ENCODE measurements around the gene COA3. TPM values are rescaled to one million over a fixed set of nuclear protein-coding genes. Genes with fewer than 3 reads are reported as not detected.

COA3 gene
- total RNA-seq, 1 experiment from 2014 or later: 48.8 TPM

GRCh38 chr17:42759982-42760651 is 38.4 kb downstream of the COA3 start:
- ChIA-PET CTCF (no interaction called here), POLR2A (interaction anchor here (0.5 to 1.0 kb wide), 3 partner anchors 10 to 38 kb away, joined by 5 to 7 read pairs (median 6); partner anchors contain the start of gene VPS25)
- ATAC-seq (no peak), DNase-seq (ENCODE audit: low read depth, low spot score) (no peak)
- TF ChIP-seq, protein P1, sequence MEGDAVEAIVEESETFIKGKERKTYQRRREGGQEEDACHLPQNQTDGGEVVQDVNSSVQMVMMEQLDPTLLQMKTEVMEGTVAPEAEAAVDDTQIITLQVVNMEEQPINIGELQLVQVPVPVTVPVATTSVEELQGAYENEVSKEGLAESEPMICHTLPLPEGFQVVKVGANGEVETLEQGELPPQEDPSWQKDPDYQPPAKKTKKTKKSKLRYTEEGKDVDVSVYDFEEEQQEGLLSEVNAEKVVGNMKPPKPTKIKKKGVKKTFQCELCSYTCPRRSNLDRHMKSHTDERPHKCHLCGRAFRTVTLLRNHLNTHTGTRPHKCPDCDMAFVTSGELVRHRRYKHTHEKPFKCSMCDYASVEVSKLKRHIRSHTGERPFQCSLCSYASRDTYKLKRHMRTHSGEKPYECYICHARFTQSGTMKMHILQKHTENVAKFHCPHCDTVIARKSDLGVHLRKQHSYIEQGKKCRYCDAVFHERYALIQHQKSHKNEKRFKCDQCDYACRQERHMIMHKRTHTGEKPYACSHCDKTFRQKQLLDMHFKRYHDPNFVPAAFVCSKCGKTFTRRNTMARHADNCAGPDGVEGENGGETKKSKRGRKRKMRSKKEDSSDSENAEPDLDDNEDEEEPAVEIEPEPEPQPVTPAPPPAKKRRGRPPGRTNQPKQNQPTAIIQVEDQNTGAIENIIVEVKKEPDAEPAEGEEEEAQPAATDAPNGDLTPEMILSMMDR (IDR thresholded peaks at IDR 0.05): no peak
- TF ChIP-seq, protein P2, sequence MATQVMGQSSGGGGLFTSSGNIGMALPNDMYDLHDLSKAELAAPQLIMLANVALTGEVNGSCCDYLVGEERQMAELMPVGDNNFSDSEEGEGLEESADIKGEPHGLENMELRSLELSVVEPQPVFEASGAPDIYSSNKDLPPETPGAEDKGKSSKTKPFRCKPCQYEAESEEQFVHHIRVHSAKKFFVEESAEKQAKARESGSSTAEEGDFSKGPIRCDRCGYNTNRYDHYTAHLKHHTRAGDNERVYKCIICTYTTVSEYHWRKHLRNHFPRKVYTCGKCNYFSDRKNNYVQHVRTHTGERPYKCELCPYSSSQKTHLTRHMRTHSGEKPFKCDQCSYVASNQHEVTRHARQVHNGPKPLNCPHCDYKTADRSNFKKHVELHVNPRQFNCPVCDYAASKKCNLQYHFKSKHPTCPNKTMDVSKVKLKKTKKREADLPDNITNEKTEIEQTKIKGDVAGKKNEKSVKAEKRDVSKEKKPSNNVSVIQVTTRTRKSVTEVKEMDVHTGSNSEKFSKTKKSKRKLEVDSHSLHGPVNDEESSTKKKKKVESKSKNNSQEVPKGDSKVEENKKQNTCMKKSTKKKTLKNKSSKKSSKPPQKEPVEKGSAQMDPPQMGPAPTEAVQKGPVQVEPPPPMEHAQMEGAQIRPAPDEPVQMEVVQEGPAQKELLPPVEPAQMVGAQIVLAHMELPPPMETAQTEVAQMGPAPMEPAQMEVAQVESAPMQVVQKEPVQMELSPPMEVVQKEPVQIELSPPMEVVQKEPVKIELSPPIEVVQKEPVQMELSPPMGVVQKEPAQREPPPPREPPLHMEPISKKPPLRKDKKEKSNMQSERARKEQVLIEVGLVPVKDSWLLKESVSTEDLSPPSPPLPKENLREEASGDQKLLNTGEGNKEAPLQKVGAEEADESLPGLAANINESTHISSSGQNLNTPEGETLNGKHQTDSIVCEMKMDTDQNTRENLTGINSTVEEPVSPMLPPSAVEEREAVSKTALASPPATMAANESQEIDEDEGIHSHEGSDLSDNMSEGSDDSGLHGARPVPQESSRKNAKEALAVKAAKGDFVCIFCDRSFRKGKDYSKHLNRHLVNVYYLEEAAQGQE (IDR thresholded peaks at IDR 0.05; ENCODE audit: insufficient read depth in 1 of 2, low read depth in 2 of 2, low read length in 1 of 2): no peak
- TF ChIP-seq POLR2AphosphoS5 (IDR thresholded peaks at IDR 0.05; ENCODE audit: low read depth, low read length): no peak
- no peak for TF ChIP-seq SIN3A (IDR thresholded peaks at IDR 0.05; ENCODE audit: borderline replicate concordance, insufficient read depth, low read depth, low read length)
- no peak for TF ChIP-seq TCF7L2 (IDR thresholded peaks at IDR 0.05; ENCODE audit: low read depth, low read length)
- no peak overlapping the region for H3K27ac ChIP-seq (ENCODE audit: low read length)
- no peaks in the 10 kb centered on the region for H3K27me3 ChIP-seq (ENCODE audit: control insufficient read depth, insufficient read depth, low read length)
- H3K9me3 ChIP-seq (ENCODE audit: control insufficient read depth, insufficient read depth, low read depth, low read length): no peaks in the 10 kb centered on the region
- intact Hi-C loops (cut with micrococcal nuclease; ENCODE audit: unreplicated experiment): no loop called here
- in situ Hi-C loops (cut with HindIII; ENCODE audit: low pct_unique_long_range_greater_than_20kb, low sequenced_read_pairs): no loop called here
- BruUV-seq (replicated peaks): no TSS peak
- no peak overlapping the region for H3K4me3 ChIP-seq (ENCODE audit: low read depth in 2 of 2, low read length in 2 of 2)
- no peaks in the 10 kb centered on the region for H3K36me3 ChIP-seq (ENCODE audit: control insufficient read depth, insufficient read depth, low read length)
- H3K4me1 ChIP-seq (ENCODE audit: control insufficient read depth, insufficient read depth, low read length): no peaks in the 10 kb centered on the region

DNA sequence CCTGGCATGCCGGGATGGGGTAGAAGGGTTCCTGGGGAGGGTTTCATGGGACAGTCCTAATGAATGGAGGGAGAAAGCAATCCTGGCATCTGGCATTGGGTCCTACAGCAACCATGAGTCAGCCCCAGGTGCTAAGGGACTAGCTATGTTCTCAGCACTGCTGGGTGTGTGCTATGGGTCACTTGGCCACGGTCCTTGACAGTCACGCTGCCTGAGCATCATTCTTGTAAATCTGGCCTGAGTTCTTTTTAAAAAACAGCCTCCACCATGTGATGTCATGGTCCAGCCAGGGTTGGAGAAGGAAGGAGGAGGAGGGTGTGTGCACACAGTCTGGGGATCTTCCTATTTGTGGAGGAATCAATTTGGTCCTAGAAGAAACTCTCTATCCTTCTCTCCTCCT is 43.7 kb downstream of the COA3 start:
- H3K36me3 ChIP-seq (ENCODE audit: control insufficient read depth, insufficient read depth, low read length): no peaks in the 10 kb centered on the region
- no peak for ATAC-seq
- ChIA-PET POLR2A (no interaction called here), CTCF (no interaction called here)
- no peak overlapping the region for H3K4me3 ChIP-seq (ENCODE audit: low read depth in 2 of 2, low read length in 2 of 2)
- TF ChIP-seq, protein P2 (IDR thresholded peaks at IDR 0.05; ENCODE audit: insufficient read depth in 1 of 2, low read depth in 2 of 2, low read length in 1 of 2): no peak
- no peak for TF ChIP-seq POLR2AphosphoS5 (IDR thresholded peaks at IDR 0.05; ENCODE audit: low read depth, low read length)
- no peak for TF ChIP-seq TCF7L2 (IDR thresholded peaks at IDR 0.05; ENCODE audit: low read depth, low read length)
- TF ChIP-seq SIN3A (IDR thresholded peaks at IDR 0.05; ENCODE audit: borderline replicate concordance, insufficient read depth, low read depth, low read length): no peak
- TF ChIP-seq, protein P1 (IDR thresholded peaks at IDR 0.05): no peak
- no peaks in the 10 kb centered on the region for H3K27me3 ChIP-seq (ENCODE audit: control insufficient read depth, insufficient read depth, low read length)
- BruUV-seq (replicated peaks): no TSS peak
- no peak overlapping the region for H3K27ac ChIP-seq (ENCODE audit: low read length)
- in situ Hi-C loops (cut with HindIII; ENCODE audit: low pct_unique_long_range_greater_than_20kb, low sequenced_read_pairs): no loop called here
- intact Hi-C loops (cut with micrococcal nuclease; ENCODE audit: unreplicated experiment): no loop called here
- no peaks in the 10 kb centered on the region for H3K9me3 ChIP-seq (ENCODE audit: control insufficient read depth, insufficient read depth, low read depth, low read length)
- H3K4me1 ChIP-seq (ENCODE audit: control insufficient read depth, insufficient read depth, low read length): no peaks in the 10 kb centered on the region
- DNase-seq (ENCODE audit: low read depth, low spot score): no peak

Measured in Panc1 (cell line).